ENCODE data around the gene CFAP298.
"Not testable (repeated sequence)": the region's sequence is repeated elsewhere in the genome, so short reads cannot be mapped to it uniquely, and the experiment has no call there.

Gene CFAP298, protein sequence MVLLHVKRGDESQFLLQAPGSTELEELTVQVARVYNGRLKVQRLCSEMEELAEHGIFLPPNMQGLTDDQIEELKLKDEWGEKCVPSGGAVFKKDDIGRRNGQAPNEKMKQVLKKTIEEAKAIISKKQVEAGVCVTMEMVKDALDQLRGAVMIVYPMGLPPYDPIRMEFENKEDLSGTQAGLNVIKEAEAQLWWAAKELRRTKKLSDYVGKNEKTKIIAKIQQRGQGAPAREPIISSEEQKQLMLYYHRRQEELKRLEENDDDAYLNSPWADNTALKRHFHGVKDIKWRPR

DNA sequence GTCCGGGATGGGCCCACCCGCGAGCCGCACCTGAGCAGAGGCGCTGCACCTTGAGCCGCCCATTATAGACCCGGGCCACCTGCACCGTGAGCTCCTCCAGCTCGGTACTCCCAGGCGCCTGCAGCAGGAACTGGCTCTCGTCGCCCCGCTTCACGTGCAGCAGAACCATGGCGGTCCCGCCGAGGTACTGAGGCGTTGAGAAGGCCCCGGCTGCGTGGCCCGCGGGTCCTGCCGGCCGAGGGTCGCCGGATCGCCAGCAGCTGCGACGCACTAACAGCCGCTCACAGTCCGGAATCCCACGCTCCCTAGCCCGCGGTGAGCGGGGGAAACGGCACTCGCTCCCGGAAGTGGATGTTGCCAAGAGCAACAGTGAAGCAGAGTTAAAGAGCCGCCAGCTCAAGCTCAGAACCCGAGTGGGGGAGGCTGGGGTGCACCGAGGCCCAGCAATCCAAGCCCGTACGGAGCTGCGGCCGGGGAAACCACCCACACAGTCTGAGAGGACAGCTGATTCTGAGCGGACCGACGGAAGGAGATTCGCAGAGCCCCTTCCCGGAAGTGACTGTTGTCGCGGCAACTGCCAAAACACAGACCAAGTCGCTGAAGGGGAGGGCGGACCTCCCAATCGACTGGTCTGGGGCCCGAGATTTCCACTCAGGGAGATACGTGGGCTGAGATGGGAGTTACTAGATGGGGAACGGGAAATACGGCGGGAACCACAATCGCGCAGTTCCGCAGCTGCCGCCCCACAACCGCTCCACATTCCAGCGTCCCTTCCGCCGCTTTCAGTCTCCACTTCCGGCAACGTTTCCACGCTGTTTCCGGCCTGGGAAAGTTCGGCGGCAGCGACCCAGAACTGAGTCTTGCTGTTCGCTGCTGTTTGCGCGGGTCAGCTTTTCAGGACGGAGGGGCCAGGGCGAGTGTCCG is at the start of gene CFAP298:
Gene CFAP298 (minus strand): TSS at position 303 of the 924 bp plus-strand sequence. CDS start 134 bp downstream, at position 169.
- no peaks in the 10 kb centered on the region for H3K36me3 ChIP-seq (ENCODE audit: control insufficient read depth, insufficient read depth, low read length)
- no peaks in the 10 kb centered on the region for H3K27me3 ChIP-seq (ENCODE audit: control insufficient read depth, insufficient read depth, low read length)
- H3K9me3 ChIP-seq (ENCODE audit: control insufficient read depth, insufficient read depth, low read length): no peaks in the 10 kb centered on the region
- peak within 1 kb of the TSS; percentile 75 for H3K4me3 ChIP-seq (ENCODE audit: low read length)
- no CpG with 5 or more reads among the region's 81 CpGs for WGBS (ENCODE audit: insufficient coverage, insufficient read length)
- peak; percentile 54 for DNase-seq (ENCODE audit: low read depth, low spot score)
- no peak within 1 kb of the TSS for H3K27ac ChIP-seq (ENCODE audit: low read length)
- H3K4me1 ChIP-seq (ENCODE audit: control insufficient read depth, insufficient read depth, low read length): no peaks in the 10 kb centered on the region

DNA sequence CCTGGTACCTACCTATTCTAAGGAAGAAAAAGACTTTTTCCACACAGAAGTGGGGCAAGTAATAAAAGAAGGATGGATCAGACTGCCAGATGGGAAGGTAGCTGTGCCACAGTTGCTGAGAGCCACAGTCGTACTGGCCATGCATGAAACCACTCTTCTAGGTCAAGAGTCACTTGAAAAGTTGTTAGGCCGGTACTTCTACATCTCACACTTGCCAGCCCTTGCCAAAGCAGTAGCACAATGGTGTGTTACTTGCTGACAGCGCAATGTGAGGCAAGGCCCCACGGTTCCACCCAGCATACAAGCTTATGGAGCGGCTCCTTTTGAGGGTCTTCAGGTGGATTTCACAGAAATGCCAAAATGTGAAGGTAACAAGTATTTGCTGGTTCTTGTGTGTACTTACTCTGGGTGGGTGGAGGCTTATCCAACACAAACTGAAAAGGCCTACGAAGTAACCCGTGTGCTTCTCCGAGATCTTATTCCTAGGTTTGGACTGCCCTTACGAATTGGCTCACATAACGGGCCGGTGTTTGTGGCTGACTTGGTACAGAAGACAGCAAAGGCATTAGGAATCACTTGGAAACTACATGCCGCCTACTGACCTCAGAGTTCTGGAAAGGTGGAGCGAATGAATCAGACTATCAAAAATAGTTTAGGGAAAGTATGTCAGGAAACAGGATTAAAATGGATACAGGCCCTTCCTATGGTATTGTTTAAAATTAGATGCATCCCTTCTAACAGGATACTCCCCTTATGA is 49.0 kb upstream of the CFAP298 start:
- no CpG with 5 or more reads among the region's 13 CpGs for WGBS (ENCODE audit: insufficient coverage, insufficient read length)
- not testable (repeated sequence) for H3K4me3 ChIP-seq (ENCODE audit: low read length); H3K9me3 ChIP-seq (ENCODE audit: control insufficient read depth, insufficient read depth, low read length); H3K27ac ChIP-seq (ENCODE audit: low read length); DNase-seq (ENCODE audit: low read depth, low spot score); H3K4me1 ChIP-seq (ENCODE audit: control insufficient read depth, insufficient read depth, low read length); H3K36me3 ChIP-seq (ENCODE audit: control insufficient read depth, insufficient read depth, low read length); H3K27me3 ChIP-seq (ENCODE audit: control insufficient read depth, insufficient read depth, low read length)

DNA sequence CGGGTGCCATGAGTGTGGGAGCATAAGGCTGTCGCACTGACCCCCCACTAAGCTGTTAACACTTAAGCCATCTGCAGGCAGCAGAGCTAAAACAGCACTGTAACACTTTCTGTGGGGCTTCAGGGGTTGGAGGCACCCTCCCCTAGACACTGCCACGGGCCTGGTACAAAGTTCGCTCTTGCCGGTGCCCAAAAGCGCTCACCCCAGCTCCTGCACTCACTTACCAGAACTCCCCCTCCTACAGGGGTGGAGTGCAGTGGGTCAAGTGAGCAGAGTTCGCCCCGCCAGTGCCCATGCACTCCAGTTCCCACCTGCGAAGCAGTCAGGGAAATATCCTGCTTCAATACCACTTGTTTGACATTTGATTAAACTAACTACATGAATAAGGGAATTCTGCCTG is 46.3 kb upstream of the CFAP298 start:
- Histone ChIP-seq H3K27ac (ENCODE audit: low read length) (no peak overlapping the region), H3K27me3 (ENCODE audit: control insufficient read depth, insufficient read depth, low read length) (no peaks in the 10 kb centered on the region), H3K4me3 (ENCODE audit: low read length) (no peak overlapping the region), H3K36me3 (ENCODE audit: control insufficient read depth, insufficient read depth, low read length) (no peaks in the 10 kb centered on the region), H3K4me1 (ENCODE audit: control insufficient read depth, insufficient read depth, low read length) (no peaks in the 10 kb centered on the region), H3K9me3 (ENCODE audit: control insufficient read depth, insufficient read depth, low read length) (no peaks in the 10 kb centered on the region)
- WGBS (ENCODE audit: insufficient coverage, insufficient read length): no CpG with 5 or more reads among the region's 9 CpGs
- no peak for DNase-seq (ENCODE audit: low read depth, low spot score)

DNA sequence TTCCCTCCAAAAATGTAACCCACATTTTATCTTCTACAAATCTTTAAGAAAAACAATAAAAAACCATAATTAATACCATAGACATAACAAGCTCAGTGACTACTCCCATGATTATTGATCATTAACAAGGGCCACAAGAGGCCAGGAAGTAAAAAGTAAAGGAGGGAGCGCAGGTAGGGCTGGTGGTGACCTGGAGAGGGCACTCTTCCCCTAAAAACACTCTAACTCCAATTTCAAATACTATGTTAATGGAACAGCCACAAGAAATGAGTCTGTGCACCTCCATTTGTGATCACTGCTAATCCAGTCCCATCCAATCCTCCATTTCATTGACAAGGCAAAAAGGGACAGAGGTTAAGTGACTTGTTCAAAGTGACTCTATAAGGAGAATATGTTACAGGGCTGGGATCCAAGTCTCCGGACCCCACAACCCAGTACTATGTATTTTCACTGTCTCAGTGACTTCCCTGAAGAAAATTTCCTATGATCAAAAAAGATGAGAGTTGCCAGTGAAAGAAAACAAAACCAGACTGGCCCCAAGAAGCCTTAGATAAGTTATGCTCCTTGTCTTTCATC is 41.2 kb upstream of the CFAP298 start:
- Histone ChIP-seq H3K27me3 (ENCODE audit: control insufficient read depth, insufficient read depth, low read length) (no peaks in the 10 kb centered on the region), H3K9me3 (ENCODE audit: control insufficient read depth, insufficient read depth, low read length) (no peaks in the 10 kb centered on the region), H3K36me3 (ENCODE audit: control insufficient read depth, insufficient read depth, low read length) (no peaks in the 10 kb centered on the region), H3K4me1 (ENCODE audit: control insufficient read depth, insufficient read depth, low read length) (no peaks in the 10 kb centered on the region), H3K4me3 (ENCODE audit: low read length) (no peak overlapping the region), H3K27ac (ENCODE audit: low read length) (no peak overlapping the region)
- no CpG with 5 or more reads among the region's 2 CpGs for WGBS (ENCODE audit: insufficient coverage, insufficient read length)
- no peak for DNase-seq (ENCODE audit: low read depth, low spot score)

DNA sequence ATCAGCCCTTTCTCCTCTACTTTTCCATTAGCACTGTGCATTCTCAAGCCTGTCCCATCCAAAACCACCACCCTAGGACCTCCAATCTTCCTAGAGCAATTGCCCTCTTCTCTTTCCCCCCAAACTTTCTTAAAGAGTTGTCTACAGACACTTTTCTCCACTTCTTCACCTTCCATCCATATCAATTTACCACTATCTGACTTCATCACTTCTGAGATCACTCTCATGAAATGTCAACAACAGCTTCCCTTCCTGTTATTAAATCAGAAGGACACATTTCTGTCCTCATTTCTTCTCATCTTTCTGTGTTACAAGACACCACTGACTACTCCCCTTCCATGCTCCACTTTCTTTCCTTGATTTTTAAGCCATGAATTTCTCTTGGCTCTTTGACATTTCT is 36.0 kb upstream of the CFAP298 start:
- Histone ChIP-seq H3K36me3 (ENCODE audit: control insufficient read depth, insufficient read depth, low read length) (no peaks in the 10 kb centered on the region), H3K9me3 (ENCODE audit: control insufficient read depth, insufficient read depth, low read length) (no peaks in the 10 kb centered on the region), H3K27me3 (ENCODE audit: control insufficient read depth, insufficient read depth, low read length) (no peaks in the 10 kb centered on the region), H3K4me1 (ENCODE audit: control insufficient read depth, insufficient read depth, low read length) (no peaks in the 10 kb centered on the region; the same call in 1 of the 2 replicates), H3K4me3 (ENCODE audit: low read length) (no peak overlapping the region), H3K27ac (ENCODE audit: low read length) (no peak overlapping the region)
- no peak for DNase-seq (ENCODE audit: low read depth, low spot score)

DNA sequence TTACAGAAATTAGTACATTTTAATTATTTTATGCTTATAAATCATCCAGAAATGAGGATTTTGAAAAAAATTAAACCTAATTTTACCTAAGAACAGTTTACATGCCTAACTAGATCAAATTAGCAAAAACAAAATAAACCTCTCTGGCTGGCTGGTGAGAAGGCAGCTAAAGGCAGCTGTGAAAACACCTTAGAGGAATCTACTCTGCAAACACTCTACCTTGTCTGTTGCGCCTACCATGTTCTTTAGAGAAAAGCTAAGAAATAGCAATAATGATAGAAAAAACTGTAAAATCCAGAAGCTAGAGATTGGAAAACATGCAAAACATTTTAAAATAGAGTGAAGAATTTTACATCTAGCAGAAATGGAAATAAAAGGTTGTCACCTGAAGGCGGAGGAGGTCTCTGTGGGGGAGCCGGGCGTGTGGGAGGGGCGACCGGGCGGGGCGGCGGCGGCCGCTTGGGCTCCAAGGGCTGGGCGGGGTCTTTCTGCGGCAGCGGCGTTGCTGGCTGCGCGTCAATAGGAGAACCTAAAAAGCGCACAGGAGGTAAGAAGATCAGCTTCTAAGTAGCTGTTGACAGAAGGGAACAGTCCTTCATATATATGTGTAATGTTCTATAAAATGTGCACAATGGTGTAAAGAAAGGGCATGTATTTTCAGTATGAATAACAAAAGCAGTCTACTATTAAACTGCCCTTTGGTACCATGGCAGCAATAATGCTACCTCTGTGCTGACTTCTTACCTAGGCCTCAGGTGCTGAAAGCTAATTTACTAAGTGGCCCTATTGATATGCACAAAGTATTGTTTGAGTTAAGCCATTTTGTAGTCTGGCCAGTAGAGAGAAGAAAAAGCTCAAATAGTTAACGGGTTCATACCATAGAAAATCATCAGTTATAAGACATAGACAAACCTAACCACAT is 33.3 kb upstream of the CFAP298 start:
- no peak overlapping the region; the same call in 1 of the 2 replicates for H3K4me3 ChIP-seq (ENCODE audit: low read length)
- no peaks in the 10 kb centered on the region for H3K27me3 ChIP-seq (ENCODE audit: control insufficient read depth, insufficient read depth, low read length)
- DNase-seq (ENCODE audit: low read depth, low spot score): no peak
- H3K9me3 ChIP-seq (ENCODE audit: control insufficient read depth, insufficient read depth, low read length): no peaks in the 10 kb centered on the region
- H3K4me1 ChIP-seq (ENCODE audit: control insufficient read depth, insufficient read depth, low read length): no peaks in the 10 kb centered on the region; the same call in 1 of the 2 replicates
- H3K27ac ChIP-seq (ENCODE audit: low read length): no peak overlapping the region
- WGBS (ENCODE audit: insufficient coverage, insufficient read length): no CpG with 5 or more reads among the region's 19 CpGs
- H3K36me3 ChIP-seq (ENCODE audit: control insufficient read depth, insufficient read depth, low read length): no peaks in the 10 kb centered on the region

DNA sequence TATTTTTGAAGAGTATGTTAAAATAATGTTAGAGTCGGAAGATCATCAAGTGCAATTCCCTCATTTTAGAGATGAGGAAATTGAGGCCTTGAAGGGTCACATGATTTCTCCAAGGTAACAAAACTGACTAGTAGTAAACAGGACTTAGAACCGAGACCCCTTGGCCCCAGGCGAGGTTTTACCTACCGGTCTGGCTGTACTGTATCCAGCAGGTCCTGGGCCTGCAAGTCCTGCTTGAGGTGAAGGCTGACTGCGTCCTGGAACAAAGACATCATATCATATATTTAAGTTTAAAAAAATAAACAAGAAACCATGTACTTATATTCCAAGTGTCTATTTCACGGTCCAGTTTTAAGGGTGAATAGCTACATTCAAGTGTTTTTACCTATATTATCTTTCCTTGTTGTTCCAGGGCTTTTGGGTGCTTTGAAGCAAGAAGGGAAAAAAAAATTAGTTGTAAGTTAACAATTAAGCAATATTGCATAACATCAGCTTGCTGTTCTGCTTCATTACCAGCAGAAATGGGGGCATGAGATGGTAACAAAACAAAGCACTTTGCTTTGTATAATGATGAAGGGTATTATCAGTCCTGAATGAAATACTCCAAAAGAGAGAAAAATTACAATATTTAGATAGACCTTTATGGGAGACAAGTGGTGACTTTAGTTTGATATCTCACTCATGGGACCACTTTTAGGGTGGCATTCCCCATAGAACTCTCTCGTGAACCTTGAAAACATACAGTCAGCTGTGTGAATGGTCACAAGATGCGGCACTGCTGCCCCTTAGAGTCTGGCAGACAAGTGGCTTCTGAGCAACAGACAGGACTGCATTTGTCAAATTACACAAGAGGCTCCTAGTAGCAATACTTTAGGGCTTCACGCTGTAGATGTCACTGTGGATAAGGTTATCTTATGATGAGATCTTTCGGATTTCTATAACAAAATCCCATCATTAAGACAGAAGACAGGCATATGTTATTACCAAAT is 29.8 kb upstream of the CFAP298 start:
- no peaks in the 10 kb centered on the region for H3K9me3 ChIP-seq (ENCODE audit: control insufficient read depth, insufficient read depth, low read length)
- H3K36me3 ChIP-seq (ENCODE audit: control insufficient read depth, insufficient read depth, low read length): no peaks in the 10 kb centered on the region
- no peak overlapping the region for H3K27ac ChIP-seq (ENCODE audit: low read length)
- 100% methylated on average over 1 of the region's 10 CpGs for WGBS (ENCODE audit: insufficient coverage, insufficient read length)
- H3K4me3 ChIP-seq (ENCODE audit: low read length): no peak overlapping the region
- no peaks in the 10 kb centered on the region; the same call in 1 of the 2 replicates for H3K4me1 ChIP-seq (ENCODE audit: control insufficient read depth, insufficient read depth, low read length)
- no peak for DNase-seq (ENCODE audit: low read depth, low spot score)
- no peaks in the 10 kb centered on the region for H3K27me3 ChIP-seq (ENCODE audit: control insufficient read depth, insufficient read depth, low read length)

DNA sequence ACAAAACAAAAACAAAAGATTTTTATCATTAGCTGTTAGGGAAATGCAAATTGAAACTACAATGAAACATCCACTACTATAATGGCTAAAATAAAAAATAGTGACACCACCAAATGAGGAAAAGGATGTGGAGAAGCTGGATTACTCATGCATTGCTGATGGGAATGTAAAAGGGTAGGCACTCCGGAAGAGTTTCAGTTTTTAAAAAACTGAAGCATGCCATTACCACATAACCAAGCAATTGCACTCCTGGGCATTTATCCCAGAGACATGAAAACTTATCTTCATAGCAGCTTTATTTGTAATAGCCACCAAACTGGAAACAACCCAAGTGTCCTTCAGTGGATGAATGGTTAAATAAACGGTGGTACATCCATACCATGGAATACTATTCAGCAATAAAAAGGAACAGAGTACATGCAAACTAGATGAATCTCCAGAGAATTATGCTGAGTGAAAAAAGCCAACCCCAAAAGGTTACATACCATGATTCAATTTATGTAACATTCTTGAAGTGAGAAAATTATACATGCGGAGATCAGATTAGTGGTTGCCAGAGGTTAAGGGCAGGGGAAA is 14.5 kb upstream of the CFAP298 start:
- WGBS (ENCODE audit: insufficient coverage, insufficient read length): no CpG with 5 or more reads among the region's 3 CpGs
- H3K4me1 ChIP-seq (ENCODE audit: control insufficient read depth, insufficient read depth, low read length): no peaks in the 10 kb centered on the region

More for the DNA sequence above, 14.5 kb upstream of the CFAP298 start:
- Histone ChIP-seq H3K36me3 (ENCODE audit: control insufficient read depth, insufficient read depth, low read length) (no peaks in the 10 kb centered on the region), H3K9me3 (ENCODE audit: control insufficient read depth, insufficient read depth, low read length) (no peaks in the 10 kb centered on the region), H3K27ac (ENCODE audit: low read length) (no peak overlapping the region), H3K4me3 (ENCODE audit: low read length) (no peak overlapping the region), H3K27me3 (ENCODE audit: control insufficient read depth, insufficient read depth, low read length) (no peaks in the 10 kb centered on the region)
- no peak for DNase-seq (ENCODE audit: low read depth, low spot score)

Measured in iPS DF 6.9 (cell line).